Upper lobe of left lung (tissue), 6 donors: ENCODE data around the gene CELF1. TPM values are rescaled to one million over a fixed set of nuclear protein-coding genes. Genes with fewer than 3 reads are reported as not detected.

Source experiments
- ATAC-seq, 2 donors: fragments of 200-7000 bp; cut with Tn5 transposase; one replicate each; pipeline ENCODE4 v1.9.1; 2022; ENCODE audit warnings: mild to moderate bottlenecking in 2 of 2, moderate library complexity in 2 of 2; ENCODE audit not compliant: low FRiP score in 2 of 2
- DNase-seq, 2 donors: peaks; one replicate each; pipeline ENCODE4 v3.0.0-alpha.2; 2019 to 2020
- H3K27ac ChIP-seq, 4 donors: fragments of 200-600 bp; sonication (generic); one replicate each; pipeline ENCODE4 v1.5.1; 2016 to 2019
- H3K27me3 ChIP-seq, 4 donors: fragments of 200-600 bp; sonication (generic); one replicate each; pipeline ENCODE4 v1.5.1; 2017 to 2019
- H3K36me3 ChIP-seq, 4 donors: fragments of 200-600 bp; sonication (generic); one replicate each; pipeline ENCODE4 v1.5.1; 2016 to 2019
- H3K4me1 ChIP-seq, 4 donors: fragments of 200-600 bp; sonication (generic); one replicate each; pipeline ENCODE4 v1.5.1; 2018 to 2019
- H3K4me3 ChIP-seq, 4 donors: fragments of 200-600 bp; sonication (generic); one replicate each; pipeline ENCODE4 v1.5.1; 2017 to 2019; ENCODE audit warnings: mild to moderate bottlenecking in 2 of 4, moderate library complexity in 1 of 4
- H3K9me3 ChIP-seq, 4 donors: fragments of 200-600 bp; sonication (generic); one replicate each; pipeline ENCODE4 v1.5.1; 2018 to 2019
- EP300 ChIP-seq, 4 donors: sonication (generic); formaldehyde crosslinking; IDR thresholded peaks; one replicate each; pipeline ENCODE4 v1.5.1; 2017; ENCODE audit warnings: antibody characterized with exemption in 4 of 4, control low read depth in 2 of 4
- POLR2A ChIP-seq, 4 donors: fragments of 450-650 bp; IDR thresholded peaks; one replicate each; pipeline ENCODE4 v1.5.1; 2016 to 2017; ENCODE audit warnings: antibody characterized with exemption in 4 of 4, mild to moderate bottlenecking in 2 of 4
- POLR2AphosphoS5 ChIP-seq, 2 donors: sonication (generic); formaldehyde crosslinking; IDR thresholded peaks; one replicate each; pipeline ENCODE4 v1.5.1; 2017; ENCODE audit warnings: antibody characterized with exemption in 2 of 2
- WGBS, 2 donors: methylation state at CpG; one replicate each; pipeline ENCODE4 v1.1.5; 2017 to 2018; 5-methylcytosine and 5-hydroxymethylcytosine counted together
- total RNA-seq, 6 donors: library from RNA; depleted of rRNA in 4 of 6; stranded (reverse); fragments of >200 nt in 4 of 6; gene quantifications; one replicate each; pipeline versions ENCODE4 v1.1.0 to v1.2.1, GENCODE V29; 2016 to 2021
- TF ChIP-seq, protein P1 (sequence below), 6 experiments: fragments of 450-650 bp in 4 of 6; fragments of 200-600 bp in 2 of 6; sonication (generic) in 2 of 6; IDR thresholded peaks; one replicate each; pipeline ENCODE4 v1.5.1; 2016 to 2019; ENCODE audit warnings: antibody characterized with exemption in 6 of 6
- donor health status: DM: no; HTN: no; CAD: no; lungs with moderate emphysema.
- donor health status: DM: no; HTN: yes; CAD: no; lungs with severe emphysema.

CELF1 gene
- total RNA-seq, 6 donors from 2014 or later = 82.7 to 194 (median 113) TPM

DNA sequence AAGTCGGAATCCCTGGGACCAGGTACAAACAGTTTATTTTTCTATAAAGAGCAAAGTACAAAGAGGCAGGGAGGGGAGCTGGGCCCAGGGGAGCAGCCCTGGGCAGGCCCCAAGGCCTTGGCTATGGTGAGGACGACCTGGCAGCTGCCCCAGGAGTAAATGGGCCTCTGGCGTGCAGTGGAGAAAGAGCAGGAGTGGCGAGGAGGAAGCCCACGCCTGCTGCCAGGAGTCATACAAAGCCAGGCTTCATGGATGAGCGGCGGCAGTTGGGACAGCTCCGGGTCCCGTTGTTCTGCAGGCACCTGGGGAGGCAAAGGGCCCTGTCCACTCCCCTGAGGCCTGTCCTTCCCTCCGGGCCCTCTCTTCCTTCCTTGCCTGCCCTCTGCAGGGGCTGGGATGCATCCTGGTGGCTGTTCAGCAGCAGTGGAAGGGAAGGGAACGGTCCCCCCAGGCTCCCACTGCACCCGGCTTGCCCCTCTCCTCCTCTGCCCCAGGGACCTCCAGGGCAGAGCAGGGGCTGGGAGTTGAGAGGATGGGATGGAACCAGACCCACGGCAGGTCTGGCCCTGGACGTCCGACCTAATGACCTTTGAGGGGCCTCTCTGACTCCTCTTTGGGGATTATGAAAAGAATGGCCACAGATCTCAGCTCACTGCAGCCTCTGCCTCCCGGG lies 115.0 kb downstream of the CELF1 start:
- Histone ChIP-seq H3K4me3 (no peak overlapping the region), H3K27ac (no peak overlapping the region), H3K4me1 (no peaks in the 10 kb centered on the region), H3K9me3 (no peaks in the 10 kb centered on the region), H3K36me3 (no peaks in the 10 kb centered on the region), H3K27me3 (no peaks in the 10 kb centered on the region)
- 60 to 83% methylated on average over 11 to 16 of the region's 16 CpGs for WGBS, 2 donors
- TF ChIP-seq EP300 (IDR thresholded peaks at IDR 0.05) (no peak), POLR2AphosphoS5 (IDR thresholded peaks at IDR 0.05) (no peak), POLR2A (IDR thresholded peaks at IDR 0.05) (no peak)
- TF ChIP-seq, protein P1, sequence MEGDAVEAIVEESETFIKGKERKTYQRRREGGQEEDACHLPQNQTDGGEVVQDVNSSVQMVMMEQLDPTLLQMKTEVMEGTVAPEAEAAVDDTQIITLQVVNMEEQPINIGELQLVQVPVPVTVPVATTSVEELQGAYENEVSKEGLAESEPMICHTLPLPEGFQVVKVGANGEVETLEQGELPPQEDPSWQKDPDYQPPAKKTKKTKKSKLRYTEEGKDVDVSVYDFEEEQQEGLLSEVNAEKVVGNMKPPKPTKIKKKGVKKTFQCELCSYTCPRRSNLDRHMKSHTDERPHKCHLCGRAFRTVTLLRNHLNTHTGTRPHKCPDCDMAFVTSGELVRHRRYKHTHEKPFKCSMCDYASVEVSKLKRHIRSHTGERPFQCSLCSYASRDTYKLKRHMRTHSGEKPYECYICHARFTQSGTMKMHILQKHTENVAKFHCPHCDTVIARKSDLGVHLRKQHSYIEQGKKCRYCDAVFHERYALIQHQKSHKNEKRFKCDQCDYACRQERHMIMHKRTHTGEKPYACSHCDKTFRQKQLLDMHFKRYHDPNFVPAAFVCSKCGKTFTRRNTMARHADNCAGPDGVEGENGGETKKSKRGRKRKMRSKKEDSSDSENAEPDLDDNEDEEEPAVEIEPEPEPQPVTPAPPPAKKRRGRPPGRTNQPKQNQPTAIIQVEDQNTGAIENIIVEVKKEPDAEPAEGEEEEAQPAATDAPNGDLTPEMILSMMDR (IDR thresholded peaks at IDR 0.05) = no peak
- ATAC-seq (peak in 1 of 2 donors; percentile 8), DNase-seq (peak in 1 of 2 donors; percentile 58)

DNA sequence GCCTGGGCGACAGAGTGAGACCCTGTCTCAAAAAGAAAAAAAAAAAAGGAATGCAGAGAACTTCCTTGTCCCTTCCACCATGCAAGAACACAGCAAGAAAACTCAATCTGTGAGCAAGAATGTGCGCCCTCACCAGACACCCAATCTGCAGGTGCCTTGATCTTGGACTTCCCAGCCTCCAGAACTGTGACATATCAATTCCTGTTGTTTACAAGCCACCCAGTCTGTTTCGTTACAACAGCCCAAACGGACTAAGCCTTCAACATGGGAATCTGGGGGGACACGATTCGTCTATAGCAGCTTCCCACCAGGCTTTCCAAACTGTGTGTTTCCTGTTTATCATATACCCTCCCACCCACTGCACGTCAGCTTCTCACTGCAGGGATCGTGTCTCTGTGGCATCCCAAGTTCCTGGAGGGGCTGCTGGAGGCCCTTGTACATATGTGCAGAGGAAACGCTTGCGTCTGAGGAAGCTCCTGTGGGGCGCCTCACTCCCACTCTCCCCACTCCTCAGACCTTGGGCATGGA lies 115.7 kb downstream of the CELF1 start:
- Histone ChIP-seq H3K27me3 (no peaks in the 10 kb centered on the region), H3K4me1 (no peaks in the 10 kb centered on the region), H3K4me3 (no peak overlapping the region), H3K27ac (no peak overlapping the region), H3K9me3 (no peaks in the 10 kb centered on the region), H3K36me3 (no peaks in the 10 kb centered on the region)
- DNase-seq (no peak), ATAC-seq (peak in 1 of 2 donors; percentile 4)
- TF ChIP-seq, protein P1 (IDR thresholded peaks at IDR 0.05) = no peak
- no peak for TF ChIP-seq POLR2A (IDR thresholded peaks at IDR 0.05)
- WGBS, 2 donors = 84 to 87% methylated on average over 11 of the region's 11 CpGs

DNA sequence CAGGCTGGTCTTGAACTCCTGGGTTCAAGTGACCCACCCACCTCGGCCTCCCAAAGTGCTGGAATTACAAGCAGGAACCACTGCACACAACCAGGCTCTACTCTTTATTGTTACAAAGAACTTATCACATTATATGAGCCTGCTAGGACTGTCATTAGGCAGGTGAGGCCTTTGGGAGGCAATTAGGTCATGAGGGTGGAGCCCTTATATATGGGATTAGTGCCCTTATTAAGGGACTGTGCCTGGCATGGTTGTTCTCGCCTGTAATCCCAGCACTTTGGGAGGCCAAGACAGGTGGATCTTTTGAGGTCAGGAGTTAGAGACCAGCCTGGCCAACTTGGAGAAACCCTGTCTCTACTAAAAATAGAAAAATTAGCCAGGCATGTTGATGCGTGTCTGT lies 116.2 kb downstream of the CELF1 start:
- 97 to 98% methylated on average over 3 of the region's 3 CpGs for WGBS, 2 donors
- Histone ChIP-seq H3K27ac (no peak overlapping the region), H3K4me3 (no peak overlapping the region), H3K36me3 (no peaks in the 10 kb centered on the region), H3K9me3 (no peaks in the 10 kb centered on the region), H3K4me1 (no peaks in the 10 kb centered on the region), H3K27me3 (no peaks in the 10 kb centered on the region)
- no peak for DNase-seq
- no peak for ATAC-seq
- no peak for TF ChIP-seq POLR2A (IDR thresholded peaks at IDR 0.05)
- TF ChIP-seq, protein P1 (IDR thresholded peaks at IDR 0.05) = no peak
- no peak for TF ChIP-seq POLR2AphosphoS5 (IDR thresholded peaks at IDR 0.05)
- no peak for TF ChIP-seq EP300 (IDR thresholded peaks at IDR 0.05)

DNA sequence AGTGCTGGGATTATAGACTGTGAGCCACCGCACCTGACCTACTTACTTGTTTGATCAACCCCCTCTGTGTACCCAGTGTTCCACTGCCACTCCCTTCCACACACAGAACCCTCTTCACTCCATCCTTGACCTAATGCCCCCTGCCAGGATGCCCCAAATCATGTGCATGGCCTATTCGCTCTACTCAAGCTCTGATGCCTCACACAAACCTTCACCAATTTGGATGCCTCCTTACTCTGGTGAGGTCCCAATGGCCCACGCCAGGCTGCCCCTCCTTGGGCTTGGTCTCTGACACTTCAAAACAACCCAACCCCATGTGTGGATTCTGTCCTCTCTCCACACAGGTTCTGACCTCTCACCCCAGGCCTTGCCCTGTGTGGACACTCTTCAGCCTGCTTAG lies 117.2 kb downstream of the CELF1 start:
- no peaks in the 10 kb centered on the region for H3K27me3 ChIP-seq
- TF ChIP-seq EP300 (IDR thresholded peaks at IDR 0.05) = no peak
- TF ChIP-seq, protein P1 (IDR thresholded peaks at IDR 0.05) = no peak
- no peak for TF ChIP-seq POLR2AphosphoS5 (IDR thresholded peaks at IDR 0.05)
- TF ChIP-seq POLR2A (IDR thresholded peaks at IDR 0.05) = no peak
- peak in 1 of 2 donors; percentile 45 for DNase-seq
- H3K27ac ChIP-seq = no peak overlapping the region
- H3K9me3 ChIP-seq = no peaks in the 10 kb centered on the region
- 60 to 82% methylated on average over 3 of the region's 3 CpGs for WGBS, 2 donors
- no peaks in the 10 kb centered on the region for H3K4me1 ChIP-seq
- no peak overlapping the region for H3K4me3 ChIP-seq
- peak in 1 of 2 donors; percentile 41 for ATAC-seq
- no peaks in the 10 kb centered on the region for H3K36me3 ChIP-seq
